Thyroid gland (tissue), 4 donors: Measurements from ENCODE around the gene FOXP1.

ENCODE experiments used
- POLR2A ChIP-seq, 2 donors: fragments of 450-650 bp; IDR thresholded peaks; one replicate each; pipeline ENCODE4 v1.6.1; 2017; ENCODE audit warnings: antibody characterized with exemption in 2 of 2, mild to moderate bottlenecking in 2 of 2, moderate library complexity in 1 of 2
- TF ChIP-seq, protein P1 (sequence below), 6 experiments: fragments of 200-600 bp in 3 of 6; fragments of 450-650 bp in 3 of 6; sonication (generic) in 3 of 6; IDR thresholded peaks; one replicate each; pipeline ENCODE4 v1.5.1; 2016 to 2019; ENCODE audit warnings: antibody characterized with exemption in 6 of 6, mild to moderate bottlenecking in 2 of 6, inconsistent platforms in 1 of 6, moderate library complexity in 1 of 6

DNA sequence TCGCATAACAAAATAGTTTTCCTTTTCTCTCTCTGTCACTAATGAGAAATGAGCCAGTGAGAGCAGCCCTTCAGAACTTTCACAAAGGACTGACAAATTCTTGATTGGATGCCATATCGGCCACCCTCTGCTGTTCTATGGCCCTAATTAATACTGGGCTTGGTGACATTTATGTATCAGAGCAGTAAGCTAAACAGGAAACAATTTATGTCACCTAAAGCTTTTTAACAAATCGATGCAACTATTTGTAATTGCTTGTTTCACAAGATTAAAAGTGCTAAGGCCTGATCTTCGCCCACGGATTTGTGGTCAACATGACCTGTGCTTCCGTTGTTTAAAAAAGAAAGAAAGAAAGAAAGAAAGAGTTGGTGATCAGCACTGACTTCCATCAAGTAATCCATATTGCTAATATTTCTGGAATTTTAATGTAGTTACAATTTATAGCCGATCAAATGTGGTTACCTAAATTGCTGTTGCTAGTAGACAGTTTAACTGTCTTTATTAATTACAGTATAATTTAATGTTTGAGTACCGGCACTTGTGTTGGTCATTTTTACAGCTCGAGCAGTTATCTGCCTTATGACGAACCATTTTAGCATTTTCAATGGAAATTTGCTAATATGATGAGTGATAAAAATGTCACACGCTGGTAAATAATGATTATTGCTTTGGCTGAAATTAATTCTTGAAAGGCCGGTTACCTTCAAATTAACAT lies 631.3 kb downstream of the FOXP1 start:
- TF ChIP-seq, protein P1, sequence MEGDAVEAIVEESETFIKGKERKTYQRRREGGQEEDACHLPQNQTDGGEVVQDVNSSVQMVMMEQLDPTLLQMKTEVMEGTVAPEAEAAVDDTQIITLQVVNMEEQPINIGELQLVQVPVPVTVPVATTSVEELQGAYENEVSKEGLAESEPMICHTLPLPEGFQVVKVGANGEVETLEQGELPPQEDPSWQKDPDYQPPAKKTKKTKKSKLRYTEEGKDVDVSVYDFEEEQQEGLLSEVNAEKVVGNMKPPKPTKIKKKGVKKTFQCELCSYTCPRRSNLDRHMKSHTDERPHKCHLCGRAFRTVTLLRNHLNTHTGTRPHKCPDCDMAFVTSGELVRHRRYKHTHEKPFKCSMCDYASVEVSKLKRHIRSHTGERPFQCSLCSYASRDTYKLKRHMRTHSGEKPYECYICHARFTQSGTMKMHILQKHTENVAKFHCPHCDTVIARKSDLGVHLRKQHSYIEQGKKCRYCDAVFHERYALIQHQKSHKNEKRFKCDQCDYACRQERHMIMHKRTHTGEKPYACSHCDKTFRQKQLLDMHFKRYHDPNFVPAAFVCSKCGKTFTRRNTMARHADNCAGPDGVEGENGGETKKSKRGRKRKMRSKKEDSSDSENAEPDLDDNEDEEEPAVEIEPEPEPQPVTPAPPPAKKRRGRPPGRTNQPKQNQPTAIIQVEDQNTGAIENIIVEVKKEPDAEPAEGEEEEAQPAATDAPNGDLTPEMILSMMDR (IDR thresholded peaks at IDR 0.05), result no peak
- TF ChIP-seq POLR2A (IDR thresholded peaks at IDR 0.05), result no peak
